GM12873 (cell line): ENCODE data around the gene TMEM147.

Experiments
- CTCF ChIP-seq: IDR thresholded peaks from 2 replicates; pipeline ENCODE4 v1.5.1; 2012; ENCODE audit warnings: low read depth, mild to moderate bottlenecking, moderate library complexity, low read length, control low read depth; ENCODE audit not compliant: insufficient read depth; ENCODE audit errors: missing control alignments

The TMEM147 gene

DNA sequence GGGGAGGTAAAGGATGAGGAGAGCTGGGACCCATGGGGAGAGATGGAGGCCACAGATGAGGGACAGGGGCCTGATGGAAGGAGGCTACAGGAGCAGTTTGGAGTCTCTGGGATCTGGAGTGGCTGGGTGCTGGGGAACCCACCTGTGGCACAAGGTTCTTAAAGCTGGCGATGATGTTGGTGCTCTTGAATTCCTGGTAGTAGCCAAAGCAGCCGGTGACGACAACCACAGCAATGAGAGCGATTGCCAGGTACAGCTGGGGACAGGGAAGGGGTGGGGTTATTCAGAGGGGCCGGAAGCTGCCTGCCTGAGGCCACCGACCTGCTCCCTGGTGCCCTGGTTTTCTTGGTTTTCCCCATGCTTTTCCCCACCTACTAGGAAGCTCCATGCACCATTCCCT is 15.3 kb downstream of the TMEM147 start:
- TF ChIP-seq CTCF, result no peak

DNA sequence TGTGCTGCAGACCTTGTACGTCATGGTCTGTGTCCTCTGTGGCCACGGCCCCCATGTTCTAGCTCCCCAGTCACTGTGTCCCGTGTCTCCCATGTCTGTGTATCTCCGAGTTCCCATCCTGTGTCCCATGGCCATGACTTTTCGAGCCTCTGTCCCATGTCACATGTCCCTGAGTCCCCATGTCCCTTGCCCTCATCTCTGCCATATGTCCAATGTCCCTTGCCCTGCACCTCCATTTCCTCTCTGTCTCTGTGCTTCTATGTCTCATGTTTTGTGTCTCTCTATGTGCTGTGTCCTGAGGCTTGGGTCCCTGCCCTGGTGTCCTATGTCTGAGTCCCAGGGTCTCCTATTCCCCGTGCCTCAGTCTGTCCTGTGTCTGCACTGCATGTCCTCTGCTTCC is 16.0 kb downstream of the TMEM147 start:
- TF ChIP-seq CTCF, result no peak

DNA sequence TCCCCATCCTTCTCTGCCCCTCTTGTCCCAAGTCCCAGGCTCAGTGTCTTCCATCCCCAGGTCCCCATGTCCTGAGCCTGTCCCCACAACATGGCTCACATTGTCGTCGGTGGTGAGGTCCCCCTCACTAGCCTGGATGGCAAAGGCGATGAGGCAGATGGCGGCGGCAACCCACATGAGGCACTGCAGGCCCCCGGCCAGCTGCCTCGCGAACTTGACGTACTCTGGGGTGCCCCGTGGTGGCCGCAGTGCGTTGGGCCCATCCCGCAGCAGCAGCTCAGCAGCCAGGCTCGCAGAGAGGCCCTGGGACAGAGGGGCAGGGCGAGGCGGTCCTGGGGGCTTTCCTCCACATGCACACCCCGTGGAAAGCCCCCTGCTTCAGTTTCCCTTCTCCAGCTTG is 16.9 kb downstream of the TMEM147 start:
- TF ChIP-seq CTCF, result no peak

DNA sequence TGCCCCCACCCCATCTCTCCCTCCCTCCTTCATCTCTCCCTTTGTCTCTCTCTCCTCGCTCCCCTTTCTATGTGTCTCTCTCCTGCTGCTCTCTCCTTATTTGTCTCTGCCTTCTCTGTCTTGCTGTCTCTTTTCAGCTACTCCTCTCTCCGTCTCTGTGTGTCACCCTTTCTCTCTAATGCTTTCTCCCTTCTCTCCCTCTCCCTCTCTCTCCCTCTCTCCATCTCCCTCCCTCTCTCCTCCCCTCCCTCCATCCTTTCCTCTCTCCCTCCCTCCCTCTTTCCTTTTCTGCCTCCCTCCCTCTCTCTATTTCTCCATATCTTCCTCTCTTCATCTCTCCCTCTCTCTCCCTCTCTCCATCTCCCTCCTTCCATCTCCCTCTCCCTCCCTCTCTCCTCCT is 17.4 kb downstream of the TMEM147 start:
- no peak for TF ChIP-seq CTCF

- TF ChIP-seq CTCF, result no peak
Observed at GRCh38 chr19:35563207-35563829, 17.9 kb downstream of the TMEM147 start, which contains the start of gene ATP4A. Gene ATP4A (minus strand): TSS chr19:35563658. CDS start chr19:35563629, 29 bp downstream.

GRCh38 chr19:35565016-35565856 is 19.8 kb downstream of the TMEM147 start:
- no peak for TF ChIP-seq CTCF

DNA sequence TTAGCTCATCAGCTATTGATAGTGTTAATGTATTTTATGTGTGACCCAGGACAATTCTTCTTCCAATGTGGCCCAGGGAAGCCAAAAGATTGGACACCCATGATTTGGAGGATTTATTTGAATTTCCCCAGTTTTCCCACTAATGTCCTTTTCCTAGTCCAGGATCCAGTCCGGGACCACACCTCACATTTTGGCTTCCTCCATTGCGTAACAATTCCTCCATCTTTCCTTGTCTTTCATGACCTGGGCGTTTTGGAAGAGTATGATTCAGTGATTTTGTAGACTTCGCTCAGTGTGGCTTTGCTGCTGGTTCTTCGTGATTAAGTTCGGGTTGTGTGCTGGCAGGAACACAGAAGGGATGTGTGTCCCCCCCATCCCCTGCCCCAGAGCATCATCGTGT is 21.3 kb downstream of the TMEM147 start:
- TF ChIP-seq CTCF, result no peak
